Measurements from ENCODE around the gene SHC2. TPM values are rescaled to one million over a fixed set of nuclear protein-coding genes. Genes with fewer than 3 reads are reported as not detected.

SHC2 gene
- polyA plus RNA-seq, 1 donor (not counting 4 experiments of a cell fraction or from before 2014, with no cell fraction given), result 2.5 TPM

GRCh38 chr19:415292-415691 is 45.5 kb downstream of the SHC2 start:
- no peak overlapping the region for H3K27ac ChIP-seq (ENCODE audit: control insufficient read depth, insufficient read depth, low read length)
- H2AFZ ChIP-seq (ENCODE audit: control insufficient read depth, low read length), result no peak overlapping the region
- TF ChIP-seq CTCF (optimal IDR thresholded peaks at IDR 0.05 in 1 of 3, IDR thresholded peaks at IDR 0.05 in 1 of 3, conservative IDR thresholded peaks at IDR 0.05 in 1 of 3; ENCODE audit: extremely low read depth in 1 of 3, insufficient read depth in 2 of 3, low read length in 3 of 3) (no peak), EZH2 (IDR thresholded peaks at IDR 0.05; ENCODE audit: low read length) (no peak)
- no peaks in the 10 kb centered on the region for H3K9me1 ChIP-seq (ENCODE audit: control insufficient read depth, extremely low read depth, insufficient read depth, low read length)
- H3K36me3 ChIP-seq (ENCODE audit: control insufficient read depth in 2 of 2, extremely low read depth in 1 of 2, insufficient read depth in 2 of 2, low read length in 2 of 2), result no peaks in the 10 kb centered on the region
- H3K4me1 ChIP-seq (ENCODE audit: control insufficient read depth, extremely low read depth, insufficient read depth, low read length), result no peaks in the 10 kb centered on the region
- no peaks in the 10 kb centered on the region for H3K79me2 ChIP-seq (ENCODE audit: control insufficient read depth, insufficient read depth, low read length)
- FAIRE-seq (no peak), DNase-seq (ENCODE audit: low read depth, low spot score) (no peak)
- dilution Hi-C loops (cut with MboI; ENCODE audit: extremely low pct_ligation_motif_present, low sequenced_read_pairs), result no loop called here
- no peaks in the 10 kb centered on the region for H4K20me1 ChIP-seq (ENCODE audit: control insufficient read depth, extremely low read depth, insufficient read depth, low read length)
- peaks cover 21% of the 10 kb centered on the region for H3K27me3 ChIP-seq (ENCODE audit: control insufficient read depth, extremely low read depth, insufficient read depth, low read length)
- no peak overlapping the region for H3K9ac ChIP-seq (ENCODE audit: control insufficient read depth, extremely low read depth, insufficient read depth, low read length)
- no peak overlapping the region for H3K4me3 ChIP-seq (ENCODE audit: control insufficient read depth in 2 of 3, extremely low read depth in 1 of 3, insufficient read depth in 2 of 3, low read depth in 1 of 3, low read length in 3 of 3)
- H3K9me3 ChIP-seq (ENCODE audit: control insufficient read depth, low read depth, low read length), result no peaks in the 10 kb centered on the region
- no peak overlapping the region for H3K4me2 ChIP-seq (ENCODE audit: control insufficient read depth, extremely low read depth, insufficient read depth, low read depth, low read length)

- dilution Hi-C loops (cut with MboI; ENCODE audit: extremely low pct_ligation_motif_present, low sequenced_read_pairs), result no loop called here
- H3K27ac ChIP-seq (ENCODE audit: control insufficient read depth, insufficient read depth, low read length), result no peak overlapping the region
- DNase-seq (ENCODE audit: low read depth, low spot score), result no peak
- no peaks in the 10 kb centered on the region for H3K79me2 ChIP-seq (ENCODE audit: control insufficient read depth, insufficient read depth, low read length)
- H3K36me3 ChIP-seq (ENCODE audit: control insufficient read depth in 2 of 2, extremely low read depth in 1 of 2, insufficient read depth in 2 of 2, low read length in 2 of 2), result no peaks in the 10 kb centered on the region
- no peaks in the 10 kb centered on the region for H4K20me1 ChIP-seq (ENCODE audit: control insufficient read depth, extremely low read depth, insufficient read depth, low read length)
- peaks cover 4% of the 10 kb centered on the region for H3K4me1 ChIP-seq (ENCODE audit: control insufficient read depth, extremely low read depth, insufficient read depth, low read length)
- no peak overlapping the region for H3K9ac ChIP-seq (ENCODE audit: control insufficient read depth, extremely low read depth, insufficient read depth, low read length)
- H3K4me2 ChIP-seq (ENCODE audit: control insufficient read depth, extremely low read depth, insufficient read depth, low read depth, low read length), result no peak overlapping the region
- H2AFZ ChIP-seq (ENCODE audit: control insufficient read depth, low read length), result no peak overlapping the region
- no peak for TF ChIP-seq CTCF (optimal IDR thresholded peaks at IDR 0.05 in 1 of 3, IDR thresholded peaks at IDR 0.05 in 1 of 3, conservative IDR thresholded peaks at IDR 0.05 in 1 of 3; ENCODE audit: extremely low read depth in 1 of 3, insufficient read depth in 2 of 3, low read length in 3 of 3)
- no peak for TF ChIP-seq EZH2 (IDR thresholded peaks at IDR 0.05; ENCODE audit: low read length)
- no peak for FAIRE-seq
- peaks cover 34% of the 10 kb centered on the region for H3K27me3 ChIP-seq (ENCODE audit: control insufficient read depth, extremely low read depth, insufficient read depth, low read length)
- H3K9me1 ChIP-seq (ENCODE audit: control insufficient read depth, extremely low read depth, insufficient read depth, low read length), result no peaks in the 10 kb centered on the region
- H3K4me3 ChIP-seq (ENCODE audit: control insufficient read depth in 2 of 3, extremely low read depth in 1 of 3, insufficient read depth in 2 of 3, low read depth in 1 of 3, low read length in 3 of 3), result no peak overlapping the region
- H3K9me3 ChIP-seq (ENCODE audit: control insufficient read depth, low read depth, low read length), result no peaks in the 10 kb centered on the region
These were observed 46.9 kb downstream of the SHC2 start for GRCh38 chr19:413756-414420.
